K562 (cell line): ENCODE results near the gene MYCN. TPM values are rescaled to one million over a fixed set of nuclear protein-coding genes. Genes with fewer than 3 reads are reported as not detected.

ENCODE experiments used
- ATAC-seq: fragments of 200-7000 bp; cut with Tn5 transposase; 3 replicates; pipeline ENCODE4 v1.9.1; 2020; ENCODE audit warnings: moderate library complexity
- BruUV-seq: library from RNA; stranded (reverse); fragments of 400-500 nt; replicated peaks from 2 replicates; lab custom pipeline; 2021; lab: Mats Ljungman, UMichigan
- CTCF ChIA-PET: fragments of 300-600 bp; formaldehyde crosslinking; extraction: SDS; loops from one replicate; lab custom pipeline; 2021; ENCODE audit warnings: low intra/inter-chr PET ratio; lab: Yijun Ruan, JAX
- POLR2A ChIA-PET: fragments of 300-600, 350-650 bp; sonication (Branson Sonifier 250); formaldehyde crosslinking; extraction: SDS; loops from one replicate; lab custom pipeline; 2021; ENCODE audit warnings: antibody characterized with exemption, inconsistent platforms; lab: Yijun Ruan, JAX
- DNase-seq, 4 experiments: peaks; one replicate each; pipeline versions ENCODE4 v3.0.0 to v3.0.0-alpha.2; 2011 to 2018; ENCODE audit warnings: low spot score in 3 of 4, mixed read lengths in 3 of 4; ENCODE audit errors: extremely low read depth in 1 of 4
- FAIRE-seq: peaks from 2 replicates; lab custom pipeline; 2011; peaks lifted over from hg19 to GRCh38; lab: Jason Lieb, UNC
- H2AFZ ChIP-seq: 2 replicates; pipeline ENCODE4 v1.6.0; 2011; ENCODE audit warnings: low read depth, low read length, control low read depth, inconsistent platforms
- H3K27ac ChIP-seq: fragments of 200-600 bp; 3 replicates; pipeline ENCODE4 v1.8.0; 2011; ENCODE audit warnings: low read depth, mild to moderate bottlenecking, control low read depth, inconsistent platforms, low read length, moderate library complexity, mixed read lengths; ENCODE audit errors: extremely low read depth
- H3K27me3 ChIP-seq, 2 experiments: fragments of 300-600 bp in 1 of 2; 2 replicates in 1 of 2; 3 replicates in 1 of 2; pipeline versions ENCODE4 v1.6.0 to v1.8.0; 2011; ENCODE audit warnings: inconsistent platforms in 2 of 2, low read length in 2 of 2, mild to moderate bottlenecking in 1 of 2, mixed read lengths in 1 of 2, moderate library complexity in 1 of 2; ENCODE audit not compliant: control insufficient read depth in 2 of 2, insufficient read depth in 2 of 2
- H3K36me3 ChIP-seq: fragments of 300-600 bp; 3 replicates; pipeline ENCODE4 v1.8.0; 2011; ENCODE audit warnings: mild to moderate bottlenecking, low read length, inconsistent platforms; ENCODE audit not compliant: control insufficient read depth, insufficient read depth
- H3K4me1 ChIP-seq, 2 experiments: fragments of 200-600 bp in 1 of 2; replicated peaks in 1 of 2; 2 replicates in 1 of 2; 3 replicates in 1 of 2; pipeline versions ENCODE4 v1.5.1 to v1.8.0; 2011; ENCODE audit warnings: inconsistent platforms in 2 of 2, low read length in 2 of 2, mild to moderate bottlenecking in 1 of 2, mixed read lengths in 1 of 2, moderate library complexity in 1 of 2; ENCODE audit not compliant: control insufficient read depth in 2 of 2, insufficient read depth in 2 of 2
- H3K4me2 ChIP-seq: 2 replicates; pipeline ENCODE4 v1.6.1; 2011; ENCODE audit warnings: low read length, control low read depth, inconsistent platforms, mixed read lengths; ENCODE audit not compliant: insufficient read depth
- H3K4me3 ChIP-seq: fragments of 200-600 bp; sonication (generic), shearing (Covaris generic); 2 replicates; pipeline ENCODE4 v1.5.1; 2016; ENCODE audit warnings: control low read depth, inconsistent platforms
- H3K79me2 ChIP-seq: fragments of 200-600 bp; 3 replicates; pipeline ENCODE4 v1.8.0; 2011; ENCODE audit warnings: low read length, inconsistent platforms; ENCODE audit not compliant: control insufficient read depth, insufficient read depth
- H3K9ac ChIP-seq, 2 experiments: 2 replicates each; pipeline versions ENCODE4 v1.6.0 to v1.6.1; 2011; ENCODE audit warnings: low read depth in 2 of 2, low read length in 2 of 2, control low read depth in 1 of 2, inconsistent platforms in 1 of 2, mild to moderate bottlenecking in 1 of 2, mixed read lengths in 1 of 2; ENCODE audit not compliant: insufficient read depth in 1 of 2
- H3K9me1 ChIP-seq: one replicate; pipeline ENCODE4 v1.6.0; 2011; ENCODE audit warnings: inconsistent platforms, mild to moderate bottlenecking, low read length, moderate library complexity; ENCODE audit not compliant: control insufficient read depth, insufficient read depth
- H3K9me3 ChIP-seq: replicated peaks from 2 replicates; pipeline ENCODE4 v1.5.1; 2011; ENCODE audit warnings: low read depth, low read length, inconsistent platforms; ENCODE audit not compliant: control insufficient read depth, insufficient read depth
- H4K20me1 ChIP-seq: replicated peaks from 2 replicates; pipeline ENCODE4 v1.6.1; 2011; ENCODE audit warnings: low read length, inconsistent platforms, mixed read lengths; ENCODE audit not compliant: control insufficient read depth, insufficient read depth
- ADNP ChIP-seq: fragments of 200-800 bp; sonication (Bioruptor generic); IDR thresholded peaks from 2 replicates; pipeline ENCODE4 v1.6.1; 2016; ENCODE audit warnings: missing genetic modification characterization, missing compliant biosample characterization
- CHAMP1 ChIP-seq: fragments of 450-650 bp; IDR thresholded peaks from 2 replicates; pipeline ENCODE4 v1.6.1; 2016; ENCODE audit warnings: mild to moderate bottlenecking
- CSDE1 ChIP-seq, 2 experiments: fragments of 450-650 bp; IDR thresholded peaks; 2 replicates each; pipeline ENCODE4 v1.6.1; 2016; ENCODE audit warnings: mild to moderate bottlenecking in 1 of 2
- MEF2D ChIP-seq: conservative IDR thresholded peaks from 2 replicates; pipeline ENCODE4 v1.6.1; 2016; ENCODE audit warnings: low read depth, missing genetic modification characterization, missing compliant biosample characterization
- MTA1 ChIP-seq: fragments of 450-650 bp; IDR thresholded peaks from 2 replicates; pipeline ENCODE4 v1.6.1; 2017; ENCODE audit warnings: borderline replicate concordance
- NR0B1 ChIP-seq: fragments of 450-650 bp; IDR thresholded peaks from one replicate; pipeline ENCODE4 v1.6.1; 2018; ENCODE audit warnings: mild to moderate bottlenecking, moderate library complexity; ENCODE audit not compliant: partially characterized antibody
- SFPQ ChIP-seq: fragments of 200-400 bp; formaldehyde crosslinking; IDR thresholded peaks from 2 replicates; pipeline ENCODE4 v1.6.1; 2017; ENCODE audit warnings: mild to moderate bottlenecking, low read depth, low read length, moderate library complexity
- SRSF1 ChIP-seq: fragments of 200-400 bp; formaldehyde crosslinking; IDR thresholded peaks from 2 replicates; pipeline ENCODE4 v1.6.1; 2017; ENCODE audit warnings: mild to moderate bottlenecking, low read depth, low read length, moderate library complexity
- STAG1 ChIP-seq: sonication (generic); formaldehyde crosslinking; IDR thresholded peaks from 2 replicates; pipeline ENCODE4 v1.5.0; 2020; ENCODE audit warnings: missing genetic modification reagents, borderline replicate concordance
- TAL1 ChIP-seq: fragments of 450-650 bp; IDR thresholded peaks from 2 replicates; pipeline ENCODE4 v1.6.1; 2016; ENCODE audit warnings: mild to moderate bottlenecking
- XRCC3 ChIP-seq: fragments of 450-650 bp; IDR thresholded peaks from 2 replicates; pipeline ENCODE4 v1.6.1; 2017; ENCODE audit warnings: mild to moderate bottlenecking, moderate library complexity
- ZNF764 ChIP-seq: fragments of 250-450 bp; sonication (Bioruptor Pico); IDR thresholded peaks from 2 replicates; pipeline ENCODE4 v1.4.0; 2020; ENCODE audit warnings: low read depth, mild to moderate bottlenecking, moderate library complexity
- WGBS: fragments of 100-300 bp; shearing (Covaris generic); methylation state at CpG from one replicate; pipeline ENCODE4 v1.1.6; 2016; ENCODE audit warnings: low coverage, mixed read lengths; ENCODE audit not compliant: insufficient coverage; ENCODE audit errors: missing lambda C conversion rate; 5-methylcytosine and 5-hydroxymethylcytosine counted together
- in situ Hi-C: fragments of 300-500 bp; cut with MboI; formaldehyde crosslinking; loops from 4 replicates; pipeline ENCODE4 v1.15.0; 2018; ENCODE audit warnings: inconsistent platforms, mixed read lengths
- intact Hi-C: fragments of 100-400 bp; cut with micrococcal nuclease; formaldehyde crosslinking; loops from 2 replicates; pipeline ENCODE4 v1.14.2; 2022
- polyA plus RNA-seq, 8 experiments: library from polyadenylated mRNA; depleted of rRNA in 4 of 8; stranded (reverse) in 5 of 8; unstranded in 3 of 8; fragments of >200 nt; fragmentation: Nextera tagmentation in 2 of 8; fragmentation: Illumina TruSeq in 1 of 8; extraction: Ambion mirVana in 2 of 8; extraction: Trizol in 1 of 8; gene quantifications; 2 replicates each; pipeline versions ENCODE4 v1.2.1 to v1.2.3, GENCODE V29; 2011 to 2014; ENCODE audit warnings: inconsistent platforms in 1 of 8, missing spikeins in 1 of 8
- total RNA-seq, 7 experiments: library from RNA; depleted of rRNA in 6 of 7; stranded (reverse); fragments of >200 nt in 6 of 7; fragmentation: Illumina TruSeq in 2 of 7; extraction: Trizol in 2 of 7; gene quantifications; 2 replicates each; pipeline versions ENCODE4 v1.2.1 to v1.2.3, GENCODE V29; 2011 to 2021; ENCODE audit warnings: low replicate concordance in 1 of 7

MYCN gene
- total and polyA plus RNA-seq, 9 of the 15 experiments (the other 6 are each of a cell fraction or from before 2014, with no cell fraction given), result not detected

GRCh38 chr2:15942711-15943345 is 2.5 kb downstream of the MYCN start:
- Histone ChIP-seq H3K4me3 (no peak overlapping the region), H2AFZ (no peak overlapping the region), H3K9me3 (no peaks in the 10 kb centered on the region), H3K36me3 (no peaks in the 10 kb centered on the region), H3K4me1 (peaks cover 0 to 15% of the 10 kb centered on the region in 2 experiments; a peak in 2 of 5 replicates), H3K27me3 (peaks cover 16 to 57% of the 10 kb centered on the region in 2 experiments; a peak in 4 of 5 replicates), H3K9ac (no peak overlapping the region), H3K27ac (no peak overlapping the region), H3K9me1 (peaks cover 3% of the 10 kb centered on the region), H3K79me2 (no peaks in the 10 kb centered on the region), H3K4me2 (no peak overlapping the region), H4K20me1 (peaks cover 4% of the 10 kb centered on the region; the same call in 1 of the 2 replicates)
- TF ChIP-seq NR0B1, result no peak
- no peak for TF ChIP-seq CSDE1 (IDR thresholded peaks at IDR 0.05)
- TF ChIP-seq ADNP (tag), result no peak
- no peak for TF ChIP-seq STAG1 (CRISPR knock-in tag)
- TF ChIP-seq SFPQ, result no peak
- TF ChIP-seq ZNF764 (CRISPR knock-in tag), result no peak
- TF ChIP-seq SRSF1, result no peak
- no peak for TF ChIP-seq MTA1
- no peak for TF ChIP-seq CHAMP1
- no peak for TF ChIP-seq XRCC3
- TF ChIP-seq MEF2D, result no peak
- TF ChIP-seq TAL1, result no peak
- POLR2A ChIA-PET, result no interaction called here
- intact Hi-C loops (loop anchor here (10.0 kb wide), 1 partner anchor 812 kb away; no protein-coding TSS in a partner anchor), in situ Hi-C loops (loop anchor here (25.0 kb wide), 2 partner anchors 544 to 819 kb away; no protein-coding TSS in a partner anchor)
- no peak for DNase-seq
- ATAC-seq, result no peak
- FAIRE-seq, result no peak
- no TSS peak for BruUV-seq
- WGBS, result 6% methylated on average over 23 of the region's 34 CpGs
- CTCF ChIA-PET, result interaction anchor here (0.6 kb wide), 1 partner anchor 814 kb away, joined by 5 read pairs; no protein-coding TSS in a partner anchor
